Heart left ventricle (tissue), 13 donors: Measurements from ENCODE around the gene GRIN2B.

Source experiments
- POLR2A ChIP-seq, 2 donors: fragments of 450-650 bp; IDR thresholded peaks; one replicate each; pipeline ENCODE4 v1.6.1; 2017; ENCODE audit warnings: antibody characterized with exemption in 2 of 2, mild to moderate bottlenecking in 2 of 2, moderate library complexity in 2 of 2
- TF ChIP-seq, protein P1 (sequence below), 12 donors: fragments of 200-600 bp; sonication (generic) in 4 of 12; IDR thresholded peaks; one replicate each; pipeline versions ENCODE4 v1.5.0 to v1.8.0; 2018 to 2022; ENCODE audit warnings: antibody characterized with exemption in 12 of 12, mild to moderate bottlenecking in 5 of 12
- donor health status: ischemic (EF 13 %, LVEDD 7.1; RV severe dilation, severe dysfunction).
- donor health status: DM: no; HTN: yes; CAD: no.
- donor health status: DM: no; HTN: no; CAD: no.
- donor health status: ischemic (EF 25% LVEDD 6.9; RV normal size, moderate dysfunction).
- donor health status: ischemic (EF 25% LVEDD 5.7; RV mildly dilated, moderate dysfunction).
- donor health status: ischemic (EF 35%, LVEDD 5.7; RV mildly dilated, moderate dysfunction).
- donor health status: nonischemic (EF 11% LVEDD 7.7; RV severe dilation, severe dysfunction).
- donor health status: DM: yes; HTN: yes; CAD: no.
- donor health status: PGD.
- donor health status: ischemic (EF 29% LVEDD 5.4; RV normal size, mild dysfunction).
- donor health status: nonischemic (EF 23%, LVEDD 6.1; RV moderate dilation, normal function).

DNA sequence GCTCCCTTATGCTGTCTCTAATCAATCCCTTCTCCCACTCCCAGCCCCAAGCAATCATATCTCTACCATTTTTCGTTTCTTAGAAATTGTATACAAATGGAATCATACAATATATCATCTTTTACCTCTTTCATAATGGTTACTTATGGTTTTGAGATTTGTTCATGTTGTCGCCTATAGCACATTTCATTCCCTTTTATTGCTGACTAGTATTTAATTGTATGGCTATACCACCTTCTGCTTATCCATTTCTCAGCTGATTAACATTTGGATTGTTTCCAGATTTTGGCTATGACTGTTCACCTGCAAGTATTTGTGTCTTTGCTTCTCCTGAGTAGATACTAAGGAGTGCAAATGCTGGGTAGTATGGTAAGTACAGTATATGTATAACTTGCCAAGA, 36.7 kb upstream of the GRIN2B start:
- TF ChIP-seq, protein P1, sequence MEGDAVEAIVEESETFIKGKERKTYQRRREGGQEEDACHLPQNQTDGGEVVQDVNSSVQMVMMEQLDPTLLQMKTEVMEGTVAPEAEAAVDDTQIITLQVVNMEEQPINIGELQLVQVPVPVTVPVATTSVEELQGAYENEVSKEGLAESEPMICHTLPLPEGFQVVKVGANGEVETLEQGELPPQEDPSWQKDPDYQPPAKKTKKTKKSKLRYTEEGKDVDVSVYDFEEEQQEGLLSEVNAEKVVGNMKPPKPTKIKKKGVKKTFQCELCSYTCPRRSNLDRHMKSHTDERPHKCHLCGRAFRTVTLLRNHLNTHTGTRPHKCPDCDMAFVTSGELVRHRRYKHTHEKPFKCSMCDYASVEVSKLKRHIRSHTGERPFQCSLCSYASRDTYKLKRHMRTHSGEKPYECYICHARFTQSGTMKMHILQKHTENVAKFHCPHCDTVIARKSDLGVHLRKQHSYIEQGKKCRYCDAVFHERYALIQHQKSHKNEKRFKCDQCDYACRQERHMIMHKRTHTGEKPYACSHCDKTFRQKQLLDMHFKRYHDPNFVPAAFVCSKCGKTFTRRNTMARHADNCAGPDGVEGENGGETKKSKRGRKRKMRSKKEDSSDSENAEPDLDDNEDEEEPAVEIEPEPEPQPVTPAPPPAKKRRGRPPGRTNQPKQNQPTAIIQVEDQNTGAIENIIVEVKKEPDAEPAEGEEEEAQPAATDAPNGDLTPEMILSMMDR (IDR thresholded peaks at IDR 0.05) = no peak
- TF ChIP-seq POLR2A (IDR thresholded peaks at IDR 0.05) = no peak
